A549 (cell line): ENCODE results near the gene PTPRN2. TPM values are rescaled to one million over a fixed set of nuclear protein-coding genes. Genes with fewer than 3 reads are reported as not detected.
"Not testable (repeated sequence)": the region's sequence is repeated elsewhere in the genome, so short reads cannot be mapped to it uniquely, and the experiment has no call there.

ENCODE experiments used
- ATAC-seq, 2 experiments: fragments of 200-7000 bp in 1 of 2; fragments of >200 bp in 1 of 2; cut with Nextera tagmentation in 1 of 2; cut with Tn5 transposase in 1 of 2; 3 replicates each; pipeline versions ENCODE4 v1.8.0 to v1.9.1; 2018 to 2020; ENCODE audit warnings: mild to moderate bottlenecking in 1 of 2, moderate library complexity in 1 of 2
- CTCF ChIA-PET: fragments of 300-600 bp; sonication (Branson Sonifier 250); formaldehyde crosslinking; extraction: SDS; loops from one replicate; lab custom pipeline; 2021; ENCODE audit warnings: antibody characterized with exemption, inconsistent platforms; lab: Yijun Ruan, JAX
- POLR2A ChIA-PET: fragments of 350-600 bp; formaldehyde crosslinking; extraction: SDS; loops from one replicate; lab custom pipeline; 2021; ENCODE audit warnings: antibody characterized with exemption, inconsistent platforms; lab: Yijun Ruan, JAX
- DNase-seq, 2 experiments: peaks; one replicate each; pipeline versions ENCODE4 v3.0.0 to v3.0.0-alpha.2; 2011 to 2016; ENCODE audit warnings: low read depth in 1 of 2, low spot score in 1 of 2
- FAIRE-seq: peaks from 2 replicates; lab custom pipeline; 2011; peaks lifted over from hg19 to GRCh38; lab: Jason Lieb, UNC
- H3K27ac ChIP-seq, 2 experiments: fragments of >200 bp; sonication (Bioruptor Twin); formaldehyde crosslinking; 3 replicates each; pipeline ENCODE4 v1.5.1; 2016 to 2017
- H3K4me1 ChIP-seq: fragments of >200 bp; sonication (Bioruptor Twin); formaldehyde crosslinking; 3 replicates; pipeline ENCODE4 v1.6.1; 2016
- H3K4me2 ChIP-seq: fragments of >200 bp; sonication (Bioruptor Twin); formaldehyde crosslinking; 3 replicates; pipeline ENCODE4 v1.6.1; 2016
- H3K4me3 ChIP-seq: fragments of >200 bp; sonication (Bioruptor Twin); formaldehyde crosslinking; 3 replicates; pipeline ENCODE4 v1.5.1; 2016
- H3K9me3 ChIP-seq: fragments of >200 bp; sonication (Bioruptor Twin); formaldehyde crosslinking; 3 replicates; pipeline ENCODE4 v1.6.1; 2016
- BHLHE40 ChIP-seq: IDR thresholded peaks from 2 replicates; pipeline ENCODE4 v1.6.1; 2012; ENCODE audit warnings: low read depth, low read length, inconsistent platforms
- CBX2 ChIP-seq: fragments of 200-600 bp; sonication (generic); IDR thresholded peaks from 2 replicates; pipeline ENCODE4 v1.6.1; 2016; ENCODE audit warnings: low read depth, mild to moderate bottlenecking, borderline replicate concordance
- CHD4 ChIP-seq: fragments of 200-600 bp; sonication (generic); IDR thresholded peaks from 2 replicates; pipeline ENCODE4 v1.6.1; 2016; ENCODE audit warnings: antibody characterized with exemption, mild to moderate bottlenecking, borderline replicate concordance
- EP300 ChIP-seq, 2 experiments: fragments of >200 bp; sonication (Bioruptor Twin); formaldehyde crosslinking; IDR thresholded peaks; 2 replicates in 1 of 2; 3 replicates in 1 of 2; pipeline ENCODE4 v1.6.1; 2016 to 2017
- GATA3 ChIP-seq: IDR thresholded peaks from 2 replicates; pipeline ENCODE4 v1.6.1; 2012; ENCODE audit warnings: borderline replicate concordance
- KDM1A ChIP-seq: fragments of 200-600 bp; sonication (generic); IDR thresholded peaks from 2 replicates; pipeline ENCODE4 v1.6.1; 2016; ENCODE audit warnings: low read depth, mild to moderate bottlenecking
- KDM5A ChIP-seq: fragments of 200-600 bp; sonication (generic); IDR thresholded peaks from 2 replicates; pipeline ENCODE4 v1.6.1; 2016; ENCODE audit warnings: antibody characterized with exemption, mild to moderate bottlenecking
- MAFK ChIP-seq: fragments of 450-650 bp; IDR thresholded peaks from 2 replicates; pipeline ENCODE4 v1.6.1; 2014; ENCODE audit not compliant: partially characterized antibody
- MYC ChIP-seq: IDR thresholded peaks from 2 replicates; pipeline ENCODE4 v1.6.1; 2012; ENCODE audit warnings: mild to moderate bottlenecking, inconsistent platforms, low read length, improper control_type of control experiment, borderline replicate concordance
- PHF8 ChIP-seq: fragments of 200-600 bp; sonication (generic); IDR thresholded peaks from 2 replicates; pipeline ENCODE4 v1.6.1; 2016; ENCODE audit warnings: low read depth, mild to moderate bottlenecking, antibody characterized with exemption, moderate library complexity, borderline replicate concordance
- RNF2 ChIP-seq: fragments of 200-600 bp; sonication (generic); IDR thresholded peaks from 2 replicates; pipeline ENCODE4 v1.6.1; 2016; ENCODE audit warnings: low read depth, mild to moderate bottlenecking, antibody characterized with exemption, moderate library complexity, borderline replicate concordance
- SMC3 ChIP-seq: fragments of >200 bp; sonication (Bioruptor Twin); formaldehyde crosslinking; IDR thresholded peaks from 3 replicates; pipeline ENCODE4 v1.6.1; 2018; ENCODE audit warnings: inconsistent platforms
- SREBF2 ChIP-seq: fragments of 450-650 bp; IDR thresholded peaks from 2 replicates; pipeline ENCODE4 v1.6.1; 2014; ENCODE audit warnings: mild to moderate bottlenecking, moderate library complexity
- TP53 ChIP-seq: fragments of 250-450 bp; sonication (Bioruptor Pico); IDR thresholded peaks from 2 replicates; pipeline ENCODE4 v1.5.0; 2021; ENCODE audit warnings: mild to moderate bottlenecking, moderate library complexity
- ZC3H11A ChIP-seq: fragments of 450-650 bp; IDR thresholded peaks from 2 replicates; pipeline ENCODE4 v1.6.1; 2014; ENCODE audit warnings: antibody characterized with exemption, mild to moderate bottlenecking
- ZNF302 ChIP-seq: fragments of 250-450 bp; sonication (Bioruptor Pico); IDR thresholded peaks from 2 replicates; pipeline ENCODE4 v1.9.0; 2021; ENCODE audit warnings: inconsistent platforms, mild to moderate bottlenecking, moderate library complexity
- WGBS: methylation state at CpG from one replicate; pipeline ENCODE4 v1.1.6; 2017; ENCODE audit errors: missing lambda C conversion rate; 5-methylcytosine and 5-hydroxymethylcytosine counted together
- polyA plus RNA-seq, 4 experiments: library from polyadenylated mRNA; depleted of rRNA in 3 of 4; stranded (reverse); fragments of >200 nt; fragmentation: RNase III in 1 of 4; extraction: RNeasy Plus Mini Kit Qiagen cat#74134 plus additional on column Dnase treatment in 1 of 4; gene quantifications; 2 replicates in 3 of 4; 3 replicates in 1 of 4; pipeline ENCODE4 v1.2.3, GENCODE V29; 2011 to 2017
- TF ChIP-seq, protein P1 (sequence below): IDR thresholded peaks from 2 replicates; pipeline ENCODE4 v1.6.1; 2012
- TF ChIP-seq, protein P2 (sequence below): IDR thresholded peaks from 2 replicates; pipeline ENCODE4 v1.6.1; 2012
- TF ChIP-seq, protein P3 (sequence below): fragments of 200-600 bp; sonication (generic); IDR thresholded peaks from 2 replicates; pipeline ENCODE4 v1.6.1; 2016; ENCODE audit warnings: antibody characterized with exemption, mild to moderate bottlenecking, moderate library complexity
- TF ChIP-seq, protein P4 (sequence below): fragments of 250-450 bp; sonication (Bioruptor Pico); IDR thresholded peaks from 2 replicates; pipeline ENCODE4 v1.5.0; 2020; ENCODE audit warnings: low read depth, mild to moderate bottlenecking, moderate library complexity
- TF ChIP-seq, protein P5 (sequence below): fragments of >200 bp; sonication (Bioruptor Twin); formaldehyde crosslinking; IDR thresholded peaks from 3 replicates; pipeline ENCODE4 v1.6.1; 2016

PTPRN2 gene
- polyA plus RNA-seq, 2 of the 4 experiments (the other 2 are of a cell fraction), result 0.41 to 1.2 TPM

DNA sequence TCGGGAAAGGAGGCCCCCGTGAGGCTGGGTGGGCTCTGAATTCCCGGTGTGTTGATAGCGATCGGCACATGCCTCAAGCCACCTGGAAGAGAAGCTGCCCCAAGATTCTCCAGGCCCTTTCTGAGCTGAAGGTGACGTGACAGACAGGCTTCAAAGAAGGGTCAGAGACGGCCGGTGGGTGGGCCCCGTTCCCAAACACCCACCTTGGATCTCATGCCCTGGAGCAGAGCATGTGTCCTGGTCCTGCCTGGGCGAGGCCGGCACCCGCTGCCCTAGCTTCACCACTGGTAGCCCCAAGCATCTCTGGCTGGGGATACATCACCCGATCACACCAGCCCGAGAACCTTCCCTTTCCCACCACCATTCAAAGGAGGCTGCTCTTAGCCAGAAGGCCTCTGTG, 851.8 kb downstream of the PTPRN2 start:
- Histone ChIP-seq H3K4me1 (no peaks in the 10 kb centered on the region), H3K4me2 (no peak overlapping the region), H3K27ac (no peak overlapping the region), H3K4me3 (no peak overlapping the region), H3K9me3 (no peaks in the 10 kb centered on the region)
- CTCF ChIA-PET, result no interaction called here
- FAIRE-seq (no peak), ATAC-seq (no peak), DNase-seq (no peak)
- POLR2A ChIA-PET, result no interaction called here
- 46% methylated on average over 8 of the region's 14 CpGs for WGBS
- TF ChIP-seq, protein P1, sequence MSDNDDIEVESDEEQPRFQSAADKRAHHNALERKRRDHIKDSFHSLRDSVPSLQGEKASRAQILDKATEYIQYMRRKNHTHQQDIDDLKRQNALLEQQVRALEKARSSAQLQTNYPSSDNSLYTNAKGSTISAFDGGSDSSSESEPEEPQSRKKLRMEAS, result no peak
- TF ChIP-seq, protein P2, sequence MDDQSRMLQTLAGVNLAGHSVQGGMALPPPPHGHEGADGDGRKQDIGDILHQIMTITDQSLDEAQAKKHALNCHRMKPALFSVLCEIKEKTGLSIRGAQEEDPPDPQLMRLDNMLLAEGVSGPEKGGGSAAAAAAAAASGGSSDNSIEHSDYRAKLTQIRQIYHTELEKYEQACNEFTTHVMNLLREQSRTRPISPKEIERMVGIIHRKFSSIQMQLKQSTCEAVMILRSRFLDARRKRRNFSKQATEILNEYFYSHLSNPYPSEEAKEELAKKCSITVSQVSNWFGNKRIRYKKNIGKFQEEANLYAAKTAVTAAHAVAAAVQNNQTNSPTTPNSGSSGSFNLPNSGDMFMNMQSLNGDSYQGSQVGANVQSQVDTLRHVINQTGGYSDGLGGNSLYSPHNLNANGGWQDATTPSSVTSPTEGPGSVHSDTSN, result no peak
- no peak for TF ChIP-seq ZNF302 (CRISPR knock-in tag)
- TF ChIP-seq BHLHE40, result no peak
- TF ChIP-seq GATA3, result no peak
- no peak for TF ChIP-seq TP53
- no peak for TF ChIP-seq PHF8

DNA sequence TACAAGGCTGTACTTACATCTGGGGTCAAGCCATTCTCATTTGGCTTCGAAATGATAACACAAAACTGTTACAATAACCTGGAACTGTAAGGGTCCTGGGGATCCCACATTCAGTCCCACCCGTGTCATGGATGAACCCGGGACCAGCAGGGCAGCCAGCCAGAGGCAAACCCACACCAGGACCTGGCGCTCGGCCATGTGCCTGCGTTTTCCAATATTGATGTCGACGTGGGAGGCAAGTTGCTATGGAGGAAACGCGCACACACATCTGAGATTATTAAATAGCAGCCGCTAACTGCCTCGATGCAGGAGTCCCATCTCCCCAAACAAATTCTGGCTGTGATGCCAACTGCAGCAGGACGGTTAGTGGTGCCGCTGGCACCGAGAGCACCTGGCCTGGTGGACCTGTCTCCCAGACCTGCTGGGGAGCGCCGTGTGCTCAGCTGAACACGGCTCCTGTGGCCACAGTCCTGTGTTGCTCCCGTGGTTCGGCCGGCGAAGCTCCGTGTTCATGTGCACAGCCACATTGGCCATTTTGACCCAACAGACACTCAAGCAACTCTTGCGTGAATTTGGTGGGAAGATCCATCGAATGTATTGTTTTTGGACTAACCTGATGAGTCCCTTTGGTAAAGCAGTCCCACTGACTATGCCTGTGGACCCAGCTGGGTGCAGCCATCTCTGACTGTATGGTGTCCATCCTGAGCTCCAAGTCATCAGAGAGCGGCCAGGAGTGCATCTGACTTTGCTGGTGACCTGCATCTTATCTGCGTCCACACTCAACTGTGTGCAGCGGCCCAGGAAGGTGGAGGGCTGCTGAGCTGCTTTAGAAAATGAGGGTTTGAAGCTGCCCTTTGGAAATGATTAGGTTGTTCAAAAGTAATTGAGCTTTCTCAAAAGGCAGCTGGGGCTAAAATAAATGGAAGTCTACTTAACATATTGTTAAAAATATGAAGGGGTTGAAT, 852.7 kb downstream of the PTPRN2 start:
- no peak overlapping the region for H3K27ac ChIP-seq
- TF ChIP-seq, protein P3, sequence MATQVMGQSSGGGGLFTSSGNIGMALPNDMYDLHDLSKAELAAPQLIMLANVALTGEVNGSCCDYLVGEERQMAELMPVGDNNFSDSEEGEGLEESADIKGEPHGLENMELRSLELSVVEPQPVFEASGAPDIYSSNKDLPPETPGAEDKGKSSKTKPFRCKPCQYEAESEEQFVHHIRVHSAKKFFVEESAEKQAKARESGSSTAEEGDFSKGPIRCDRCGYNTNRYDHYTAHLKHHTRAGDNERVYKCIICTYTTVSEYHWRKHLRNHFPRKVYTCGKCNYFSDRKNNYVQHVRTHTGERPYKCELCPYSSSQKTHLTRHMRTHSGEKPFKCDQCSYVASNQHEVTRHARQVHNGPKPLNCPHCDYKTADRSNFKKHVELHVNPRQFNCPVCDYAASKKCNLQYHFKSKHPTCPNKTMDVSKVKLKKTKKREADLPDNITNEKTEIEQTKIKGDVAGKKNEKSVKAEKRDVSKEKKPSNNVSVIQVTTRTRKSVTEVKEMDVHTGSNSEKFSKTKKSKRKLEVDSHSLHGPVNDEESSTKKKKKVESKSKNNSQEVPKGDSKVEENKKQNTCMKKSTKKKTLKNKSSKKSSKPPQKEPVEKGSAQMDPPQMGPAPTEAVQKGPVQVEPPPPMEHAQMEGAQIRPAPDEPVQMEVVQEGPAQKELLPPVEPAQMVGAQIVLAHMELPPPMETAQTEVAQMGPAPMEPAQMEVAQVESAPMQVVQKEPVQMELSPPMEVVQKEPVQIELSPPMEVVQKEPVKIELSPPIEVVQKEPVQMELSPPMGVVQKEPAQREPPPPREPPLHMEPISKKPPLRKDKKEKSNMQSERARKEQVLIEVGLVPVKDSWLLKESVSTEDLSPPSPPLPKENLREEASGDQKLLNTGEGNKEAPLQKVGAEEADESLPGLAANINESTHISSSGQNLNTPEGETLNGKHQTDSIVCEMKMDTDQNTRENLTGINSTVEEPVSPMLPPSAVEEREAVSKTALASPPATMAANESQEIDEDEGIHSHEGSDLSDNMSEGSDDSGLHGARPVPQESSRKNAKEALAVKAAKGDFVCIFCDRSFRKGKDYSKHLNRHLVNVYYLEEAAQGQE, result no peak
- no peak for TF ChIP-seq RNF2
- TF ChIP-seq MAFK, result no peak
- no peak for TF ChIP-seq SREBF2
- no peak for TF ChIP-seq KDM5A
- TF ChIP-seq KDM1A, result no peak
- TF ChIP-seq SMC3, result no peak
- TF ChIP-seq CBX2, result no peak
- no peak for TF ChIP-seq CHD4
- TF ChIP-seq, protein P4, sequence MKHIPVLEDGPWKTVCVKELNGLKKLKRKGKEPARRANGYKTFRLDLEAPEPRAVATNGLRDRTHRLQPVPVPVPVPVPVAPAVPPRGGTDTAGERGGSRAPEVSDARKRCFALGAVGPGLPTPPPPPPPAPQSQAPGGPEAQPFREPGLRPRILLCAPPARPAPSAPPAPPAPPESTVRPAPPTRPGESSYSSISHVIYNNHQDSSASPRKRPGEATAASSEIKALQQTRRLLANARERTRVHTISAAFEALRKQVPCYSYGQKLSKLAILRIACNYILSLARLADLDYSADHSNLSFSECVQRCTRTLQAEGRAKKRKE (CRISPR knock-in tag), result no peak
- no peak for TF ChIP-seq ZC3H11A
- TF ChIP-seq, protein P5, sequence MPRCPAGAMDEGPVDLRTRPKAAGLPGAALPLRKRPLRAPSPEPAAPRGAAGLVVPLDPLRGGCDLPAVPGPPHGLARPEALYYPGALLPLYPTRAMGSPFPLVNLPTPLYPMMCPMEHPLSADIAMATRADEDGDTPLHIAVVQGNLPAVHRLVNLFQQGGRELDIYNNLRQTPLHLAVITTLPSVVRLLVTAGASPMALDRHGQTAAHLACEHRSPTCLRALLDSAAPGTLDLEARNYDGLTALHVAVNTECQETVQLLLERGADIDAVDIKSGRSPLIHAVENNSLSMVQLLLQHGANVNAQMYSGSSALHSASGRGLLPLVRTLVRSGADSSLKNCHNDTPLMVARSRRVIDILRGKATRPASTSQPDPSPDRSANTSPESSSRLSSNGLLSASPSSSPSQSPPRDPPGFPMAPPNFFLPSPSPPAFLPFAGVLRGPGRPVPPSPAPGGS, result no peak
- TF ChIP-seq EP300 (IDR thresholded peaks at IDR 0.05), result no peak
- no peak for TF ChIP-seq ZNF302 (CRISPR knock-in tag)
- TF ChIP-seq MYC, result no peak
- POLR2A ChIA-PET, result no interaction called here
- no peak overlapping the region for H3K4me3 ChIP-seq
- WGBS, result 56% methylated on average over 18 of the region's 28 CpGs
- FAIRE-seq (no peak), DNase-seq (no peak), ATAC-seq (no peak)
- CTCF ChIA-PET, result no interaction called here
- no peaks in the 10 kb centered on the region for H3K9me3 ChIP-seq
- no peak overlapping the region for H3K4me2 ChIP-seq
- no peaks in the 10 kb centered on the region for H3K4me1 ChIP-seq

DNA sequence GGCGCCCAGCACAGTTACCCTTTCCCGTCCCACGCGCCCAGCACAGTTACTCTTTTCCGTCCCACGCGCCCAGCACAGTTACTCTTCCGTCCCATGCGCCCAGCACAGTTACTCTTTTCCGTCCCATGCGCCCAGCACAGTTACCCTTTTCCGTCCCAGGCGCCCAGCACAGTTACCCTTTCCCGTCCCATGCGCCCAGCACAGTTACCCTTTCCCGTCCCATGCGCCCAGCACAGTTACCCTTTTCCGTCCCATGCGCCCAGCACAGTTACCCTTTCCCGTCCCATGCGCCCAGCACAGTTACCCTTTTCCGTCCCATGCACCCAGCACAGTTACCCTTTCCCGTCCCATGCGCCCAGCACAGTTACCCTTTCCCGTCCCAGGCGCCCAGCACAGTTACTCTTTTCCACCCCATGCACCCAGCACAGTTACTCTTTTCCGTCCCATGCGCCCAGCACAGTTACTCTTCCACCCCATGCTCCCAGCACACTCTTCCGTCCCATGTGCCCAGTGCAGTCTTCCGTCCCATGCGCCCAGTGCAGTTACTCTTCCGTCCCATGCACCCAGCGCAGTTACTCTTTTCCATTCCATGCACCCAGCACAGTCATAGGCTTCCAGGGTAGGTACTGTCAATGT, 853.7 kb downstream of the PTPRN2 start:
- POLR2A ChIA-PET, H3K4me2 ChIP-seq, H3K9me3 ChIP-seq, H3K27ac ChIP-seq, FAIRE-seq, H3K4me1 ChIP-seq, CTCF ChIA-PET, ATAC-seq, DNase-seq, H3K4me3 ChIP-seq: not testable (repeated sequence)
- WGBS, result 62% methylated on average over 24 of the region's 33 CpGs
